ENCODE measurements around the gene EPS8L2.

GRCh38 chr11:698493-699115 is 7.4 kb upstream of the EPS8L2 start:
- TF ChIP-seq POLR2A (IDR thresholded peaks at IDR 0.05; ENCODE audit: low read depth, low read length) (no peak), POLR2AphosphoS5 (IDR thresholded peaks at IDR 0.05; ENCODE audit: low read depth, low read length) (no peak), TAF1 (IDR thresholded peaks at IDR 0.05; ENCODE audit: borderline replicate concordance, low read depth, low read length) (no peak)

All from GM12892 (cell line).